ENCODE data around the gene ZNRF1. TPM values are rescaled to one million over a fixed set of nuclear protein-coding genes. Genes with fewer than 3 reads are reported as not detected.

The ZNRF1 gene
- total RNA-seq, 1 experiment from 2014 or later = 27.1 TPM

- CTCF ChIA-PET = no interaction called here
- no peaks in the 10 kb centered on the region for H3K36me3 Mint-ChIP-seq (ENCODE audit: insufficient read depth, unreplicated experiment)
- H3K27ac Mint-ChIP-seq (ENCODE audit: unreplicated experiment) = no peak overlapping the region
- no peak overlapping the region for H3K4me3 Mint-ChIP-seq (ENCODE audit: low read depth, unreplicated experiment)
- no peaks in the 10 kb centered on the region for H3K9me3 Mint-ChIP-seq (ENCODE audit: low read depth, unreplicated experiment)
- TF ChIP-seq CTCF (IDR thresholded peaks at IDR 0.05; ENCODE audit: unreplicated experiment) = no peak
- intact Hi-C loops (cut with micrococcal nuclease; ENCODE audit: unreplicated experiment) = no loop called here
- no peaks in the 10 kb centered on the region for H3K27me3 Mint-ChIP-seq (ENCODE audit: unreplicated experiment)
- BruUV-seq (replicated peaks) = no TSS peak
- H3K4me1 Mint-ChIP-seq (ENCODE audit: low read depth, unreplicated experiment) = no peaks in the 10 kb centered on the region
- no peak for DNase-seq
Observed at GRCh38 chr16:75043175-75043895, 44.5 kb downstream of the ZNRF1 start.

GRCh38 chr16:75044800-75045361 is 46.1 kb downstream of the ZNRF1 start:
- TF ChIP-seq CTCF (IDR thresholded peaks at IDR 0.05; ENCODE audit: unreplicated experiment) = no peak
- H3K4me3 Mint-ChIP-seq (ENCODE audit: low read depth, unreplicated experiment) = no peak overlapping the region
- BruUV-seq (replicated peaks) = no TSS peak
- no peaks in the 10 kb centered on the region for H3K4me1 Mint-ChIP-seq (ENCODE audit: low read depth, unreplicated experiment)
- CTCF ChIA-PET = interaction anchor here (1.0 kb wide), 1 partner anchor 20 kb away, joined by 3 read pairs; no protein-coding TSS in a partner anchor
- no peak for DNase-seq
- no peaks in the 10 kb centered on the region for H3K27me3 Mint-ChIP-seq (ENCODE audit: unreplicated experiment)
- H3K27ac Mint-ChIP-seq (ENCODE audit: unreplicated experiment) = no peak overlapping the region
- intact Hi-C loops (cut with micrococcal nuclease; ENCODE audit: unreplicated experiment) = no loop called here
- no peaks in the 10 kb centered on the region for H3K36me3 Mint-ChIP-seq (ENCODE audit: insufficient read depth, unreplicated experiment)
- no peaks in the 10 kb centered on the region for H3K9me3 Mint-ChIP-seq (ENCODE audit: low read depth, unreplicated experiment)

- CTCF ChIA-PET = interaction anchor here (1.0 kb wide), 1 partner anchor 20 kb away, joined by 3 read pairs; no protein-coding TSS in a partner anchor
- no peak for TF ChIP-seq CTCF (IDR thresholded peaks at IDR 0.05; ENCODE audit: unreplicated experiment)
- Mint-ChIP-seq H3K36me3 (ENCODE audit: insufficient read depth, unreplicated experiment) (no peaks in the 10 kb centered on the region), H3K4me1 (ENCODE audit: low read depth, unreplicated experiment) (no peaks in the 10 kb centered on the region), H3K4me3 (ENCODE audit: low read depth, unreplicated experiment) (no peak overlapping the region), H3K9me3 (ENCODE audit: low read depth, unreplicated experiment) (no peaks in the 10 kb centered on the region), H3K27me3 (ENCODE audit: unreplicated experiment) (no peaks in the 10 kb centered on the region), H3K27ac (ENCODE audit: unreplicated experiment) (no peak overlapping the region)
- intact Hi-C loops (cut with micrococcal nuclease; ENCODE audit: unreplicated experiment) = no loop called here
- no TSS peak for BruUV-seq (replicated peaks)
- DNase-seq = no peak
Observed at GRCh38 chr16:75045424-75045823, 46.6 kb downstream of the ZNRF1 start.

DNA sequence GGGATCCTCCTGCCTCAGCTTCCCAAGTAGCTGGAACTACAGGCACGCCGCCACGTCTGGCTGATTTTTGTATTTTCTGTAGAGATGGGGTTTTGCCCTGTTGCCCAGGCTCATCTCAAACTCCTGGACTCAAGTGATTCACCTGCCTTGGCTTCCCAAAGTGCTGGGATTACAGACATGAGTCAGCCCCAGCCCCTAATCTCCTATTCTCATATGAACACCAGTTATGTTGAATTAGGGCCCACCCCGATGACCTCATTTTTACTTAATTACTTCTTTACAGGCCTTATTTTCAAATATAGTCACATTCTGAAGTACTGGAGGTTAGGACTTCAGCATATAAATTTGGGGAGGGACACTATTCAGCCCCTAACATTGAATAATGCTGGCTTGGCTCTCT is 49.2 kb downstream of the ZNRF1 start:
- H3K36me3 Mint-ChIP-seq (ENCODE audit: insufficient read depth, unreplicated experiment) = no peaks in the 10 kb centered on the region
- TF ChIP-seq CTCF (IDR thresholded peaks at IDR 0.05; ENCODE audit: unreplicated experiment) = no peak
- no peaks in the 10 kb centered on the region for H3K27me3 Mint-ChIP-seq (ENCODE audit: unreplicated experiment)
- CTCF ChIA-PET = no interaction called here
- no peak overlapping the region for H3K27ac Mint-ChIP-seq (ENCODE audit: unreplicated experiment)
- intact Hi-C loops (cut with micrococcal nuclease; ENCODE audit: unreplicated experiment) = no loop called here
- BruUV-seq (replicated peaks) = no TSS peak
- H3K4me1 Mint-ChIP-seq (ENCODE audit: low read depth, unreplicated experiment) = no peaks in the 10 kb centered on the region
- no peak overlapping the region for H3K4me3 Mint-ChIP-seq (ENCODE audit: low read depth, unreplicated experiment)
- no peak for DNase-seq
- H3K9me3 Mint-ChIP-seq (ENCODE audit: low read depth, unreplicated experiment) = no peaks in the 10 kb centered on the region
